ENCODE data around the gene LONRF2. TPM values are rescaled to one million over a fixed set of nuclear protein-coding genes. Genes with fewer than 3 reads are reported as not detected.

The LONRF2 gene
- total RNA-seq, 6 donors from 2014 or later, result 3.0 to 7.9 (median 4.2) TPM

- no peaks in the 10 kb centered on the region for H3K27me3 ChIP-seq
- TF ChIP-seq EP300 (IDR thresholded peaks at IDR 0.05) (no peak), CTCF (IDR thresholded peaks at IDR 0.05) (no peak), POLR2AphosphoS5 (IDR thresholded peaks at IDR 0.05) (no peak), POLR2A (IDR thresholded peaks at IDR 0.05) (no peak)
These were observed 43.8 kb downstream of the LONRF2 start for GRCh38 chr2:100278501-100278900.

GRCh38 chr2:100277540-100278207 is 44.6 kb downstream of the LONRF2 start:
- Histone ChIP-seq H3K36me3 (no peaks in the 10 kb centered on the region), H3K9me3 (no peaks in the 10 kb centered on the region), H3K27me3 (no peaks in the 10 kb centered on the region), H3K27ac (no peak overlapping the region), H3K4me3 (no peak overlapping the region), H3K4me1 (no peaks in the 10 kb centered on the region)
- TF ChIP-seq CTCF (IDR thresholded peaks at IDR 0.05) (no peak), POLR2A (IDR thresholded peaks at IDR 0.05) (no peak), POLR2AphosphoS5 (IDR thresholded peaks at IDR 0.05) (no peak), EP300 (IDR thresholded peaks at IDR 0.05) (no peak)
- WGBS, 2 donors, result 94 to 96% methylated on average over 10 to 12 of the region's 12 CpGs
- no peak for DNase-seq
- no peak for ATAC-seq (ENCODE audit: low FRiP score in 2 of 2)

More at GRCh38 chr2:100278501-100278900, 43.8 kb downstream of the LONRF2 start:
- DNase-seq (no peak), ATAC-seq (ENCODE audit: low FRiP score in 2 of 2) (no peak)
- H3K4me3 ChIP-seq, result no peak overlapping the region
- H3K9me3 ChIP-seq, result no peaks in the 10 kb centered on the region
- no peaks in the 10 kb centered on the region for H3K4me1 ChIP-seq
- no peaks in the 10 kb centered on the region for H3K36me3 ChIP-seq
- no peak overlapping the region for H3K27ac ChIP-seq
- WGBS, 2 donors, result 90 to 100% methylated on average over 4 to 12 of the region's 12 CpGs

GRCh38 chr2:100276716-100277115 is 45.6 kb downstream of the LONRF2 start:
- Histone ChIP-seq H3K36me3 (no peaks in the 10 kb centered on the region), H3K4me3 (no peak overlapping the region), H3K27ac (no peak overlapping the region), H3K4me1 (no peaks in the 10 kb centered on the region), H3K27me3 (no peaks in the 10 kb centered on the region), H3K9me3 (no peaks in the 10 kb centered on the region)
- WGBS, 2 donors, result 88% methylated on average over 4 of the region's 4 CpGs
- no peak for DNase-seq
- no peak for ATAC-seq (ENCODE audit: low FRiP score in 2 of 2)
- TF ChIP-seq POLR2AphosphoS5 (IDR thresholded peaks at IDR 0.05) (no peak), EP300 (IDR thresholded peaks at IDR 0.05) (no peak), POLR2A (IDR thresholded peaks at IDR 0.05) (no peak), CTCF (IDR thresholded peaks at IDR 0.05) (no peak)

- Histone ChIP-seq H3K27me3 (no peaks in the 10 kb centered on the region), H3K9me3 (no peaks in the 10 kb centered on the region), H3K4me1 (no peaks in the 10 kb centered on the region), H3K4me3 (no peak overlapping the region), H3K36me3 (no peaks in the 10 kb centered on the region), H3K27ac (no peak overlapping the region)
- ATAC-seq (ENCODE audit: low FRiP score in 2 of 2) (no peak), DNase-seq (no peak)
- TF ChIP-seq POLR2A (IDR thresholded peaks at IDR 0.05) (no peak), POLR2AphosphoS5 (IDR thresholded peaks at IDR 0.05) (no peak), EP300 (IDR thresholded peaks at IDR 0.05) (no peak), CTCF (IDR thresholded peaks at IDR 0.05) (no peak)
- 90 to 100% methylated on average over 1 to 10 of the region's 10 CpGs for WGBS, 2 donors
These were observed 47.1 kb downstream of the LONRF2 start for GRCh38 chr2:100275200-100275589.

All from upper lobe of left lung (tissue), 6 donors.